Activated naive CD8-positive, alpha-beta T cell treated with anti-CD3 and anti-CD28 coated beads, Interleukin-2, amount 50 U/mL, for 24 hours (primary cell): ENCODE measurements around the gene SLC5A11.
A peak's percentile ranks its signal among the peaks of the same experiment; 100 is the strongest.
"Not testable (repeated sequence)": the region's sequence is repeated elsewhere in the genome, so short reads cannot be mapped to it uniquely, and the experiment has no call there.

ENCODE experiments used
- ATAC-seq: fragments of 150-1000 bp; cut with Tn5 transposase; one replicate; pipeline ENCODE4 v1.10.0; 2021
- DNase-seq: peaks from one replicate; pipeline ENCODE4 v3.0.0; 2021
- H3K27ac Mint-ChIP-seq: one replicate; pipeline ENCODE4 v1.8.0; 2021; ENCODE audit warnings: mild to moderate bottlenecking, mixed read lengths
- H3K27me3 Mint-ChIP-seq: one replicate; pipeline ENCODE4 v1.8.0; 2021; ENCODE audit warnings: mixed read lengths
- H3K36me3 Mint-ChIP-seq: one replicate; pipeline ENCODE4 v1.8.0; 2021; ENCODE audit warnings: low read depth, mixed read lengths
- H3K4me1 Mint-ChIP-seq: one replicate; pipeline ENCODE4 v1.8.0; 2021; ENCODE audit warnings: mixed read lengths
- H3K4me3 Mint-ChIP-seq: one replicate; pipeline ENCODE4 v1.8.0; 2021; ENCODE audit warnings: mild to moderate bottlenecking, moderate library complexity, mixed read lengths
- H3K9me3 Mint-ChIP-seq: one replicate; pipeline ENCODE4 v1.8.0; 2021; ENCODE audit warnings: mixed read lengths

The SLC5A11 gene

GRCh38 chr16:24825696-24826095, 20.1 kb upstream of the SLC5A11 start:
- H3K36me3 Mint-ChIP-seq, result peaks cover 30% of the 10 kb centered on the region
- H3K9me3 Mint-ChIP-seq, result no peaks in the 10 kb centered on the region
- H3K27me3 Mint-ChIP-seq, result no peaks in the 10 kb centered on the region
- H3K27ac Mint-ChIP-seq, result no peak overlapping the region
- no peaks in the 10 kb centered on the region for H3K4me1 Mint-ChIP-seq
- H3K4me3 Mint-ChIP-seq, result no peak overlapping the region
- ATAC-seq, result no peak
- no peak for DNase-seq

- no peak overlapping the region for H3K27ac Mint-ChIP-seq
- H3K9me3 Mint-ChIP-seq, result no peaks in the 10 kb centered on the region
- DNase-seq (no peak), ATAC-seq (no peak)
- no peaks in the 10 kb centered on the region for H3K4me1 Mint-ChIP-seq
- no peaks in the 10 kb centered on the region for H3K27me3 Mint-ChIP-seq
- no peak overlapping the region for H3K4me3 Mint-ChIP-seq
- peaks cover 30% of the 10 kb centered on the region for H3K36me3 Mint-ChIP-seq
These were observed 19.6 kb upstream of the SLC5A11 start for GRCh38 chr16:24826096-24826690.

GRCh38 chr16:24826817-24827566, 18.8 kb upstream of the SLC5A11 start:
- Mint-ChIP-seq H3K4me3 (no peak overlapping the region), H3K9me3 (no peaks in the 10 kb centered on the region), H3K4me1 (no peaks in the 10 kb centered on the region), H3K27ac (peak overlapping the region; percentile 17), H3K27me3 (no peaks in the 10 kb centered on the region), H3K36me3 (peaks cover 30% of the 10 kb centered on the region)
- no peak for ATAC-seq
- DNase-seq, result no peak

- no peaks in the 10 kb centered on the region for H3K9me3 Mint-ChIP-seq
- H3K4me1 Mint-ChIP-seq, result no peaks in the 10 kb centered on the region
These were observed 16.6 kb upstream of the SLC5A11 start for GRCh38 chr16:24829153-24829552.

GRCh38 chr16:24833352-24833751, 12.4 kb upstream of the SLC5A11 start:
- ATAC-seq (no peak), DNase-seq (no peak)
- Mint-ChIP-seq H3K27ac (no peak overlapping the region), H3K4me3 (no peak overlapping the region), H3K36me3 (peaks cover 5% of the 10 kb centered on the region), H3K9me3 (no peaks in the 10 kb centered on the region), H3K27me3 (no peaks in the 10 kb centered on the region), H3K4me1 (no peaks in the 10 kb centered on the region)

More at GRCh38 chr16:24829153-24829552, 16.6 kb upstream of the SLC5A11 start:
- H3K27me3 Mint-ChIP-seq, result no peaks in the 10 kb centered on the region
- H3K27ac Mint-ChIP-seq, result no peak overlapping the region
- peaks cover 23% of the 10 kb centered on the region for H3K36me3 Mint-ChIP-seq
- no peak for ATAC-seq
- no peak overlapping the region for H3K4me3 Mint-ChIP-seq
- DNase-seq, result no peak

GRCh38 chr16:24834459-24835335, 11.1 kb upstream of the SLC5A11 start:
- H3K4me3 Mint-ChIP-seq, result no peak overlapping the region
- H3K27ac Mint-ChIP-seq, result no peak overlapping the region
- no peaks in the 10 kb centered on the region for H3K27me3 Mint-ChIP-seq
- DNase-seq, result no peak
- peak; percentile 63 for ATAC-seq
- H3K36me3 Mint-ChIP-seq, result peaks cover 5% of the 10 kb centered on the region
- H3K4me1 Mint-ChIP-seq, result no peaks in the 10 kb centered on the region
- H3K9me3 Mint-ChIP-seq, result no peaks in the 10 kb centered on the region

- H3K27me3 Mint-ChIP-seq, result no peaks in the 10 kb centered on the region
- DNase-seq, result no peak
- H3K4me1 Mint-ChIP-seq, result no peaks in the 10 kb centered on the region
- no peak for ATAC-seq
- H3K4me3 Mint-ChIP-seq, result no peak overlapping the region
- H3K36me3 Mint-ChIP-seq, result peaks cover 5% of the 10 kb centered on the region
- H3K9me3 Mint-ChIP-seq, result no peaks in the 10 kb centered on the region
- no peak overlapping the region for H3K27ac Mint-ChIP-seq
These were observed 8.9 kb upstream of the SLC5A11 start for GRCh38 chr16:24836836-24837235.

- H3K27me3 Mint-ChIP-seq, result no peaks in the 10 kb centered on the region
- no peak for DNase-seq
These were observed 7.8 kb upstream of the SLC5A11 start for GRCh38 chr16:24837969-24838368.

GRCh38 chr16:24838554-24839266, 7.1 kb upstream of the SLC5A11 start:
- no peak for DNase-seq
- no peaks in the 10 kb centered on the region for H3K9me3 Mint-ChIP-seq
- no peaks in the 10 kb centered on the region for H3K4me1 Mint-ChIP-seq
- peak; percentile 15 for ATAC-seq
- H3K36me3 Mint-ChIP-seq, result peaks cover 4% of the 10 kb centered on the region
- H3K27me3 Mint-ChIP-seq, result no peaks in the 10 kb centered on the region
- no peak overlapping the region for H3K4me3 Mint-ChIP-seq
- no peak overlapping the region for H3K27ac Mint-ChIP-seq

More at GRCh38 chr16:24837969-24838368, 7.8 kb upstream of the SLC5A11 start:
- ATAC-seq, result no peak
- Mint-ChIP-seq H3K36me3 (peaks cover 2% of the 10 kb centered on the region), H3K9me3 (no peaks in the 10 kb centered on the region), H3K27ac (no peak overlapping the region), H3K4me1 (no peaks in the 10 kb centered on the region), H3K4me3 (no peak overlapping the region)

GRCh38 chr16:24839347-24839972, 6.3 kb upstream of the SLC5A11 start:
- Mint-ChIP-seq H3K9me3 (no peaks in the 10 kb centered on the region), H3K27me3 (no peaks in the 10 kb centered on the region), H3K4me3 (no peak overlapping the region), H3K36me3 (peaks cover 4% of the 10 kb centered on the region), H3K4me1 (no peaks in the 10 kb centered on the region), H3K27ac (no peak overlapping the region)
- ATAC-seq, result no peak
- DNase-seq, result no peak

GRCh38 chr16:24841291-24841690, 4.5 kb upstream of the SLC5A11 start:
- no peak overlapping the region for H3K27ac Mint-ChIP-seq
- peaks cover 4% of the 10 kb centered on the region for H3K36me3 Mint-ChIP-seq
- H3K27me3 Mint-ChIP-seq, result no peaks in the 10 kb centered on the region
- no peaks in the 10 kb centered on the region for H3K4me1 Mint-ChIP-seq
- ATAC-seq (no peak), DNase-seq (no peak)
- H3K4me3 Mint-ChIP-seq, result no peak overlapping the region
- H3K9me3 Mint-ChIP-seq, result no peaks in the 10 kb centered on the region

- no peak for ATAC-seq
These were observed 1.4 kb upstream of the SLC5A11 start for GRCh38 chr16:24844101-24845030.

GRCh38 chr16:24845031-24845365, 765 bp upstream of the SLC5A11 start:
- H3K4me1 Mint-ChIP-seq, H3K4me3 Mint-ChIP-seq, H3K27ac Mint-ChIP-seq, DNase-seq, H3K36me3 Mint-ChIP-seq, ATAC-seq, H3K9me3 Mint-ChIP-seq, H3K27me3 Mint-ChIP-seq: not testable (repeated sequence)

More at GRCh38 chr16:24844101-24845030, 1.4 kb upstream of the SLC5A11 start:
- H3K36me3 Mint-ChIP-seq, result peaks cover 2% of the 10 kb centered on the region
- H3K9me3 Mint-ChIP-seq, result no peaks in the 10 kb centered on the region
- H3K27ac Mint-ChIP-seq, result no peak overlapping the region
- H3K27me3 Mint-ChIP-seq, result no peaks in the 10 kb centered on the region
- no peak overlapping the region for H3K4me3 Mint-ChIP-seq
- no peak for DNase-seq
- H3K4me1 Mint-ChIP-seq, result no peaks in the 10 kb centered on the region
